Brain microvascular endothelial cell (primary cell): ENCODE measurements around the gene USP7.

Source experiments
- DNase-seq: peaks from one replicate; pipeline ENCODE4 v3.0.0-alpha.2; 2020
- H3K27ac ChIP-seq: fragments of 250-450 bp; sonication (Bioruptor Pico); 2 replicates; pipeline ENCODE4 v1.5.1; 2020; ENCODE audit warnings: mild to moderate bottlenecking, moderate library complexity
- H3K27me3 ChIP-seq: fragments of 250-450 bp; sonication (Bioruptor Pico); replicated peaks from 2 replicates; pipeline ENCODE4 v1.5.1; 2020; ENCODE audit warnings: mild to moderate bottlenecking
- H3K36me3 ChIP-seq: fragments of 250-450 bp; sonication (Bioruptor Pico); replicated peaks from 2 replicates; pipeline ENCODE4 v1.5.1; 2020; ENCODE audit warnings: mild to moderate bottlenecking
- H3K4me3 ChIP-seq: 2 replicates; pipeline ENCODE4 v1.5.1; 2011; ENCODE audit warnings: low read depth, mild to moderate bottlenecking, control low read depth, low read length, moderate library complexity
- CTCF ChIP-seq: IDR thresholded peaks from 2 replicates; pipeline ENCODE4 v1.5.1; 2011; ENCODE audit warnings: low read depth, mild to moderate bottlenecking, moderate library complexity, low read length, control low read depth, inconsistent platforms; ENCODE audit errors: missing control alignments
- in situ Hi-C: cut with HindIII; loops from 2 replicates; pipeline ENCODE4 v1.10.0; 2017; ENCODE audit warnings: low sequenced_read_pairs, low pct_ligation_motif_present

Gene USP7

GRCh38 chr16:8853611-8854010 is 110.1 kb downstream of the USP7 start:
- TF ChIP-seq CTCF: no peak
- in situ Hi-C loops: no loop called here
- H3K36me3 ChIP-seq: peaks cover 57% of the 10 kb centered on the region
- no peak overlapping the region for H3K4me3 ChIP-seq
- DNase-seq: no peak
- H3K27me3 ChIP-seq: no peaks in the 10 kb centered on the region
- no peak overlapping the region for H3K27ac ChIP-seq

GRCh38 chr16:8853150-8853549 is 110.6 kb downstream of the USP7 start:
- Histone ChIP-seq H3K4me3 (no peak overlapping the region), H3K27me3 (no peaks in the 10 kb centered on the region), H3K27ac (no peak overlapping the region), H3K36me3 (peaks cover 61% of the 10 kb centered on the region)
- no peak for TF ChIP-seq CTCF
- no peak for DNase-seq
- in situ Hi-C loops: no loop called here

GRCh38 chr16:8852534-8852933 is 111.2 kb downstream of the USP7 start:
- TF ChIP-seq CTCF: no peak
- Histone ChIP-seq H3K27ac (no peak overlapping the region), H3K4me3 (no peak overlapping the region), H3K27me3 (no peaks in the 10 kb centered on the region), H3K36me3 (peaks cover 61% of the 10 kb centered on the region)
- in situ Hi-C loops: no loop called here
- DNase-seq: no peak

- no peaks in the 10 kb centered on the region for H3K27me3 ChIP-seq
- H3K36me3 ChIP-seq: peaks cover 64% of the 10 kb centered on the region
- H3K27ac ChIP-seq: no peak overlapping the region
- in situ Hi-C loops: no loop called here
- no peak for TF ChIP-seq CTCF
- no peak for DNase-seq
- no peak overlapping the region for H3K4me3 ChIP-seq
These were observed 111.8 kb downstream of the USP7 start for GRCh38 chr16:8851761-8852403.

- in situ Hi-C loops: no loop called here
- Histone ChIP-seq H3K4me3 (no peak overlapping the region), H3K27ac (peak overlapping the region; percentile 74), H3K27me3 (no peaks in the 10 kb centered on the region), H3K36me3 (peaks cover 67% of the 10 kb centered on the region)
- TF ChIP-seq CTCF: no peak
- DNase-seq: peak; percentile 60
These were observed 113.3 kb downstream of the USP7 start for GRCh38 chr16:8850279-8850885.

GRCh38 chr16:8849411-8850011 is 114.2 kb downstream of the USP7 start:
- Histone ChIP-seq H3K27ac (peak overlapping the region; percentile 74), H3K4me3 (no peak overlapping the region), H3K27me3 (no peaks in the 10 kb centered on the region), H3K36me3 (peaks cover 60% of the 10 kb centered on the region)
- in situ Hi-C loops: no loop called here
- peak; percentile 85 for DNase-seq
- no peak for TF ChIP-seq CTCF
